CD4-positive, alpha-beta T cell treated with Interleukin-6 at 100 ng/mL for 8 hours (primary cell): ENCODE data around the gene CDH4.
"Not testable (repeated sequence)": the region's sequence is repeated elsewhere in the genome, so short reads cannot be mapped to it uniquely, and the experiment has no call there.

Source experiments
- DNase-seq: peaks from one replicate; pipeline ENCODE4 v3.0.0-alpha.2; 2020; ENCODE audit warnings: mixed read lengths, low spot score

Gene CDH4

GRCh38 chr20:61981691-61982090 lies 729.6 kb downstream of the CDH4 start:
- not testable (repeated sequence) for DNase-seq

GRCh38 chr20:61982191-61982950 lies 730.3 kb downstream of the CDH4 start:
- peak; percentile 8 for DNase-seq

- DNase-seq: no peak
Measured at GRCh38 chr20:61982951-61983315, 730.9 kb downstream of the CDH4 start.

- DNase-seq: no peak
Measured at GRCh38 chr20:61983965-61984364, 731.9 kb downstream of the CDH4 start.

GRCh38 chr20:61984431-61984830 lies 732.4 kb downstream of the CDH4 start:
- not testable (repeated sequence) for DNase-seq

GRCh38 chr20:61985096-61985495 lies 733.0 kb downstream of the CDH4 start:
- DNase-seq: no peak

- no peak for DNase-seq
Measured at GRCh38 chr20:61986762-61987321, 734.8 kb downstream of the CDH4 start.

GRCh38 chr20:61988665-61989064 lies 736.6 kb downstream of the CDH4 start:
- DNase-seq: no peak

- no peak for DNase-seq
Measured at GRCh38 chr20:61989741-61990140, 737.7 kb downstream of the CDH4 start.
